Heart left ventricle (tissue), 16 donors: ENCODE data around the gene CD209. TPM values are rescaled to one million over a fixed set of nuclear protein-coding genes. Genes with fewer than 3 reads are reported as not detected.

Experiments used
- ATAC-seq, 4 donors: fragments of 200-7000 bp; cut with Tn5 transposase; one replicate each; pipeline ENCODE4 v1.9.1; 2020 to 2022; ENCODE audit warnings: moderate library complexity in 4 of 4, mild to moderate bottlenecking in 3 of 4, moderate number of reproducible peaks in 1 of 4
- DNase-seq, 5 donors: peaks; one replicate each; pipeline ENCODE4 v3.0.0-alpha.2; 2020
- H3K27ac ChIP-seq, 12 donors: fragments of 200-600 bp; sonication (generic) in 4 of 12; one replicate each; pipeline versions ENCODE4 v1.5.0 to v1.8.0; 2016 to 2022; ENCODE audit warnings: mild to moderate bottlenecking in 2 of 12
- H3K27me3 ChIP-seq, 9 donors: fragments of 200-600 bp; sonication (generic) in 2 of 9; one replicate each; pipeline versions ENCODE4 v1.5.1 to v1.8.0; 2016 to 2022; ENCODE audit warnings: mild to moderate bottlenecking in 3 of 9
- H3K36me3 ChIP-seq, 9 donors: fragments of 200-600 bp; sonication (generic) in 2 of 9; one replicate each; pipeline versions ENCODE4 v1.5.0 to v1.8.0; 2018 to 2022; ENCODE audit warnings: mild to moderate bottlenecking in 2 of 9
- H3K4me1 ChIP-seq, 12 donors: fragments of 200-600 bp; sonication (generic) in 4 of 12; one replicate each; pipeline versions ENCODE4 v1.5.0 to v1.8.0; 2016 to 2022; ENCODE audit warnings: mild to moderate bottlenecking in 3 of 12
- H3K4me3 ChIP-seq, 12 donors: fragments of 200-600 bp; sonication (generic) in 4 of 12; one replicate each; pipeline versions ENCODE4 v1.5.0 to v1.8.0; 2017 to 2022; ENCODE audit warnings: mild to moderate bottlenecking in 9 of 12, moderate library complexity in 4 of 12
- H3K9me3 ChIP-seq, 12 donors: fragments of 200-600 bp; sonication (generic) in 4 of 12; one replicate each; pipeline versions ENCODE4 v1.5.0 to v1.8.0; 2016 to 2022; ENCODE audit warnings: mild to moderate bottlenecking in 1 of 12
- CTCF ChIP-seq, 12 donors: fragments of 200-600 bp; sonication (generic) in 4 of 12; IDR thresholded peaks; one replicate each; pipeline versions ENCODE4 v1.5.0 to v1.8.0; 2018 to 2022; ENCODE audit warnings: antibody characterized with exemption in 12 of 12, mild to moderate bottlenecking in 5 of 12
- POLR2A ChIP-seq, 2 donors: fragments of 450-650 bp; IDR thresholded peaks; one replicate each; pipeline ENCODE4 v1.6.1; 2017; ENCODE audit warnings: antibody characterized with exemption in 2 of 2, mild to moderate bottlenecking in 2 of 2, moderate library complexity in 2 of 2
- WGBS, 4 donors: extraction: QIAGEN DNeasy Blood & Tissue Kit in 2 of 4; methylation state at CpG; one replicate each; pipeline versions ENCODE4 v1.1.5 to v1.1.7; 2013 to 2018; 5-methylcytosine and 5-hydroxymethylcytosine counted together
- intact Hi-C, 10 donors: fragments of 100-400 bp; cut with DNase I; formaldehyde crosslinking; loops; one replicate each; pipeline versions ENCODE4 v1.11.1 to v1.14.2; 2022
- polyA plus RNA-seq, 2 donors: library from polyadenylated mRNA; stranded (reverse); fragments of 200-250 nt; gene quantifications; one replicate each; pipeline ENCODE4 v1.2.3, GENCODE V29; 2013
- total RNA-seq, 9 donors: library from RNA; depleted of rRNA in 2 of 9; stranded (reverse); fragments of >200 nt in 2 of 9; fragmentation: NEBNext Ultra II Directional in 3 of 9; extraction: Animal tissue kit (Norgen Biotek cat#: 25700) in 3 of 9; gene quantifications; one replicate each; pipeline versions ENCODE4 v1.1.0 to v1.2.4, GENCODE V29; 2016 to 2023
- donor health status: ischemic (EF 13 %, LVEDD 7.1; RV severe dilation, severe dysfunction).
- donor health status: healthy with polysubstance abuse.
- donor health status: DM: no; HTN: yes; CAD: no.
- donor health status: DM: no; HTN: no; CAD: no.
- donor health status: ischemic (EF 25% LVEDD 6.9; RV normal size, moderate dysfunction).
- donor health status: ischemic (EF 25% LVEDD 5.7; RV mildly dilated, moderate dysfunction).
- donor health status: healthy.
- donor health status: DM: yes; HTN: yes; CAD: no.
- donor health status: ischemic (EF 35%, LVEDD 5.7; RV mildly dilated, moderate dysfunction).
- donor health status: nonischemic (EF 11% LVEDD 7.7; RV severe dilation, severe dysfunction).
- donor health status: DM: yes; HTN: yes; CAD: no.
- donor health status: PGD.
- donor health status: ischemic (EF 29% LVEDD 5.4; RV normal size, mild dysfunction).
- donor health status: nonischemic (EF 23%, LVEDD 6.1; RV moderate dilation, normal function).

The CD209 gene
- total and polyA plus RNA-seq, 11 donors: 0.53 to 56.2 (median 4.4) TPM

- H3K9me3 ChIP-seq: no peaks in the 10 kb centered on the region
- H3K4me1 ChIP-seq: peaks cover 0 to 15% (median 0%) of the 10 kb centered on the region in 12 donors
- H3K36me3 ChIP-seq: no peaks in the 10 kb centered on the region
- TF ChIP-seq POLR2A (IDR thresholded peaks at IDR 0.05) (no peak), CTCF (IDR thresholded peaks at IDR 0.05) (no peak)
- H3K27me3 ChIP-seq: peaks cover 0 to 44% (median 5%) of the 10 kb centered on the region in 9 donors
- intact Hi-C loops: no loop called here
- 83 to 90% (median 85%) methylated on average over 9 of the region's 9 CpGs for WGBS, 4 donors
- no peak overlapping the region for H3K4me3 ChIP-seq
- ATAC-seq: no peak
- DNase-seq: no peak
- no peak overlapping the region for H3K27ac ChIP-seq
Observed at GRCh38 chr19:7775761-7776160, 28.4 kb upstream of the CD209 start.

DNA sequence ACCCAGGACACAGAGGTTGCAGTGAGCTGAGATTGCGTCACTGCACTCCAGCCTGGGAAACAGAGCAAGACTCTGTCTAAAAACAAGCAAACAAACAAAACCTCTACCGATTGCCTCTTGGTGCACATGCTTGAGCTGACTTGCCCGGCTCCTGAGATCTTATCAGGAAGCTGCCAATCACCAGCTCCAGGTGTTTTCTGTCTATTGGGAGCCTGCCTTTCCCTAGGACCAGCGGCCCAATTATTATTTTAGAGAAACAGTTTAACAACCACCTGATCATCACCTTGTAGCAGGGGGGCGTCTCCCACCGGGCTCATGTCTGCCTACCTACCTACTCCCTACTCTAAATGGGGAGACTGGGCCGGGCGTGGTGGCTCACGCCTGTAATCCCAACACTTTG lies 26.5 kb upstream of the CD209 start:
- Histone ChIP-seq H3K36me3 (no peaks in the 10 kb centered on the region), H3K27ac (no peak overlapping the region), H3K27me3 (peaks cover 0 to 31% (median 5%) of the 10 kb centered on the region in 9 donors), H3K9me3 (no peaks in the 10 kb centered on the region), H3K4me1 (peaks cover 0 to 15% (median 0%) of the 10 kb centered on the region in 12 donors), H3K4me3 (no peak overlapping the region)
- no peak for TF ChIP-seq CTCF (IDR thresholded peaks at IDR 0.05)
- TF ChIP-seq POLR2A (IDR thresholded peaks at IDR 0.05): no peak
- ATAC-seq (no peak), DNase-seq (no peak)
- intact Hi-C loops: no loop called here
- whole genome bisulfite sequencing, 4 donors: 62 to 68% (median 67%) methylated on average over 9 of the region's 9 CpGs

- Histone ChIP-seq H3K27ac (no peak overlapping the region), H3K27me3 (peaks cover 0 to 35% (median 5%) of the 10 kb centered on the region in 9 donors), H3K4me1 (peaks cover 0 to 15% (median 0%) of the 10 kb centered on the region in 12 donors), H3K36me3 (no peaks in the 10 kb centered on the region), H3K9me3 (no peaks in the 10 kb centered on the region), H3K4me3 (peak overlapping the region in 1 of 12 donors; percentile 3)
- TF ChIP-seq CTCF (IDR thresholded peaks at IDR 0.05): no peak
- TF ChIP-seq POLR2A (IDR thresholded peaks at IDR 0.05): no peak
- intact Hi-C loops: no loop called here
- 39 to 52% (median 44%) methylated on average over 8 of the region's 8 CpGs for WGBS, 4 donors
- no peak for DNase-seq
- ATAC-seq: no peak
Observed at GRCh38 chr19:7772752-7773291, 25.5 kb upstream of the CD209 start.

GRCh38 chr19:7771072-7771471 lies 23.7 kb upstream of the CD209 start:
- DNase-seq (no peak), ATAC-seq (no peak)
- peaks cover 0 to 35% (median 2%) of the 10 kb centered on the region in 9 donors for H3K27me3 ChIP-seq
- H3K4me1 ChIP-seq: peaks cover 0 to 19% (median 0%) of the 10 kb centered on the region in 12 donors
- no peaks in the 10 kb centered on the region for H3K36me3 ChIP-seq
- H3K9me3 ChIP-seq: no peaks in the 10 kb centered on the region
- H3K27ac ChIP-seq: no peak overlapping the region
- TF ChIP-seq POLR2A (IDR thresholded peaks at IDR 0.05): no peak
- no peak for TF ChIP-seq CTCF (IDR thresholded peaks at IDR 0.05)
- 61 to 67% (median 63%) methylated on average over 8 of the region's 8 CpGs for WGBS, 4 donors
- intact Hi-C loops: no loop called here
- H3K4me3 ChIP-seq: no peak overlapping the region
